ENCODE measurements around the gene PHACTR4.
"Not testable (repeated sequence)": the region's sequence is repeated elsewhere in the genome, so short reads cannot be mapped to it uniquely, and the experiment has no call there.

DNA sequence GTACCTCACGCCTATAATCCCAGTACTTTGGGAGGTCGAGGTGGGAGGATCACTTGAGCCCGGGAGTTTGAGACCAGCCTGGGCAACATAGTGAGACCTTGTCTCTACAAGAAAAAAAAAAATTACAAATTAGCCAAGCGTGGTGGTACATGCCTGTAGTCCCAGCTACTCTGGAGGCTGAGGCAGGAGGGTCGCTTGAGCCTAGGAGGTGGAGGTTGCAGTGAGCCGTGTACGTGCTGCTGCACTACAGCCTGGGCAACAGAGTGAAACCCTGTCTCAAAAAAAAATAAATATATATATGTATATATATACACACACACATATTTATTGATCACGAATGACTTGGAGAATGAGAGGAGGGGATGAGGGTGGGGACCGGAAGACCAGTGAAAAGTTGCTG lies 153.0 kb downstream of the PHACTR4 start:
- not testable (repeated sequence) for TF ChIP-seq KDM1A (CRISPR knock-in tag; IDR thresholded peaks at IDR 0.05); MEF2D (CRISPR knock-in tag; IDR thresholded peaks at IDR 0.05); IKZF4 (CRISPR knock-in tag; IDR thresholded peaks at IDR 0.05; ENCODE audit: borderline replicate concordance, low read depth, not compliant biosample characterization); TCF7L2 (IDR thresholded peaks at IDR 0.05; ENCODE audit: low read depth, low read length); SUZ12 (IDR thresholded peaks at IDR 0.05; ENCODE audit: low read depth, low read length); CHD4 (IDR thresholded peaks at IDR 0.05; ENCODE audit: borderline replicate concordance, low read length); MXD4 (CRISPR knock-in tag; IDR thresholded peaks at IDR 0.05); ZNF556 (CRISPR knock-in tag; IDR thresholded peaks at IDR 0.05; ENCODE audit: borderline replicate concordance); ZNF282 (IDR thresholded peaks at IDR 0.05; ENCODE audit: partially characterized antibody); ZNF260 (CRISPR knock-in tag; IDR thresholded peaks at IDR 0.05; ENCODE audit: borderline replicate concordance, low read depth)
- TF ChIP-seq, protein P1, sequence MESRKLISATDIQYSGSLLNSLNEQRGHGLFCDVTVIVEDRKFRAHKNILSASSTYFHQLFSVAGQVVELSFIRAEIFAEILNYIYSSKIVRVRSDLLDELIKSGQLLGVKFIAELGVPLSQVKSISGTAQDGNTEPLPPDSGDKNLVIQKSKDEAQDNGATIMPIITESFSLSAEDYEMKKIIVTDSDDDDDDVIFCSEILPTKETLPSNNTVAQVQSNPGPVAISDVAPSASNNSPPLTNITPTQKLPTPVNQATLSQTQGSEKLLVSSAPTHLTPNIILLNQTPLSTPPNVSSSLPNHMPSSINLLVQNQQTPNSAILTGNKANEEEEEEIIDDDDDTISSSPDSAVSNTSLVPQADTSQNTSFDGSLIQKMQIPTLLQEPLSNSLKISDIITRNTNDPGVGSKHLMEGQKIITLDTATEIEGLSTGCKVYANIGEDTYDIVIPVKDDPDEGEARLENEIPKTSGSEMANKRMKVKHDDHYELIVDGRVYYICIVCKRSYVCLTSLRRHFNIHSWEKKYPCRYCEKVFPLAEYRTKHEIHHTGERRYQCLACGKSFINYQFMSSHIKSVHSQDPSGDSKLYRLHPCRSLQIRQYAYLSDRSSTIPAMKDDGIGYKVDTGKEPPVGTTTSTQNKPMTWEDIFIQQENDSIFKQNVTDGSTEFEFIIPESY (CRISPR knock-in tag; IDR thresholded peaks at IDR 0.05), result not testable (repeated sequence)
